ENCODE measurements around the gene UGT2B10. TPM values are rescaled to one million over a fixed set of nuclear protein-coding genes. Genes with fewer than 3 reads are reported as not detected.

Gene UGT2B10
- polyA plus RNA-seq, 1 of the 3 experiments (the other 2 are of a cell fraction): not detected

GRCh38 chr4:68780232-68780631, 35.6 kb upstream of the UGT2B10 start:
- WGBS (ENCODE audit: low lambda C conversion rate): 9% methylated on average over 1 of the region's 1 CpG
- POLR2A ChIA-PET: no interaction called here
- Histone ChIP-seq H3F3A (replicated peaks; ENCODE audit: insufficient read depth) (no peaks in the 10 kb centered on the region), H3K4me3 (ENCODE audit: low read depth in 2 of 2, low read length in 1 of 2) (no peak overlapping the region), H4K20me1 (ENCODE audit: insufficient read depth) (no peaks in the 10 kb centered on the region), H3K36me3 (replicated peaks in 1 of 2; ENCODE audit: control insufficient read depth in 1 of 2, insufficient read depth in 2 of 2, low read length in 1 of 2) (no peaks in the 10 kb centered on the region), H3K9ac (no peak overlapping the region), H3K79me2 (ENCODE audit: insufficient read depth) (no peaks in the 10 kb centered on the region), H3K4me1 (ENCODE audit: control insufficient read depth in 1 of 2, insufficient read depth in 2 of 2, low read depth in 1 of 2, low read length in 1 of 2) (no peaks in the 10 kb centered on the region), H2AFZ (ENCODE audit: low read depth) (no peak overlapping the region), H3K9me2 (no peaks in the 10 kb centered on the region), H3K9me3 (no peaks in the 10 kb centered on the region), H3K4me2 (no peak overlapping the region), H3K27me3 (ENCODE audit: insufficient read depth) (no peaks in the 10 kb centered on the region), H3K27ac (ENCODE audit: low read depth in 2 of 2, low read length in 1 of 2) (no peak overlapping the region)
- CTCF ChIA-PET: no interaction called here
- DNase-seq: no peak
- no peak for TF ChIP-seq SIN3A (IDR thresholded peaks at IDR 0.05; ENCODE audit: borderline replicate concordance, low read depth, low read length)
- TF ChIP-seq EP300 (IDR thresholded peaks at IDR 0.05; ENCODE audit: borderline replicate concordance in 1 of 2, low read depth in 1 of 2, low read length in 1 of 2): no peak
- no peak for TF ChIP-seq MAX (IDR thresholded peaks at IDR 0.05; ENCODE audit: low read depth)

GRCh38 chr4:68797048-68797447, 18.7 kb upstream of the UGT2B10 start:
- no peak overlapping the region for H3K4me2 ChIP-seq
- no peak for TF ChIP-seq REST (IDR thresholded peaks at IDR 0.05; ENCODE audit: low read depth, low read length)
- TF ChIP-seq RXRA (IDR thresholded peaks at IDR 0.05; ENCODE audit: borderline replicate concordance, low read depth): no peak
- no peak for TF ChIP-seq IRF3 (IDR thresholded peaks at IDR 0.05; ENCODE audit: low read depth, low read length)
- TF ChIP-seq YY1 (IDR thresholded peaks at IDR 0.05; ENCODE audit: low read depth): no peak
- no peak overlapping the region for H3K27ac ChIP-seq (ENCODE audit: low read depth in 2 of 2, low read length in 1 of 2)
- ChIA-PET POLR2A (no interaction called here), CTCF (no interaction called here)
- H3K9me2 ChIP-seq: no peaks in the 10 kb centered on the region
- H3K27me3 ChIP-seq (ENCODE audit: insufficient read depth): no peaks in the 10 kb centered on the region
- DNase-seq: no peak
- no peaks in the 10 kb centered on the region for H3K36me3 ChIP-seq (replicated peaks in 1 of 2; ENCODE audit: control insufficient read depth in 1 of 2, insufficient read depth in 2 of 2, low read length in 1 of 2)
- H4K20me1 ChIP-seq (ENCODE audit: insufficient read depth): no peaks in the 10 kb centered on the region
- no peaks in the 10 kb centered on the region for H3K4me1 ChIP-seq (ENCODE audit: control insufficient read depth in 1 of 2, insufficient read depth in 2 of 2, low read depth in 1 of 2, low read length in 1 of 2)
- H3K9ac ChIP-seq: no peak overlapping the region
- no peaks in the 10 kb centered on the region for H3F3A ChIP-seq (replicated peaks; ENCODE audit: insufficient read depth)
- H3K79me2 ChIP-seq (ENCODE audit: insufficient read depth): no peaks in the 10 kb centered on the region
- WGBS (ENCODE audit: low lambda C conversion rate): 11% methylated on average over 1 of the region's 1 CpG
- no peak overlapping the region for H2AFZ ChIP-seq (ENCODE audit: low read depth)
- H3K4me3 ChIP-seq (ENCODE audit: low read depth in 2 of 2, low read length in 1 of 2): no peak overlapping the region
- no peaks in the 10 kb centered on the region for H3K9me3 ChIP-seq

Data from SK-N-SH (cell line).